IMR-90 (cell line): ENCODE data around the gene MSH3. TPM values are rescaled to one million over a fixed set of nuclear protein-coding genes. Genes with fewer than 3 reads are reported as not detected.
A peak's percentile ranks its signal among the peaks of the same experiment; 100 is the strongest.

ENCODE experiments used
- ATAC-seq: fragments of 200-7000 bp; cut with Tn5 transposase; 2 replicates; pipeline ENCODE4 v1.9.1; 2020; ENCODE audit warnings: low read depth, mild to moderate bottlenecking, moderate library complexity
- BruUV-seq: library from RNA; stranded (reverse); fragments of 400-500 nt; replicated peaks from 2 replicates; lab custom pipeline; 2021; lab: Mats Ljungman, UMichigan
- CTCF ChIA-PET: fragments of 300-600 bp; formaldehyde crosslinking; extraction: SDS; loops from one replicate; lab custom pipeline; 2021; ENCODE audit warnings: antibody characterized with exemption; lab: Yijun Ruan, JAX
- POLR2A ChIA-PET: fragments of 300-600 bp; sonication (Branson Sonifier 250); formaldehyde crosslinking; loops from one replicate; lab custom pipeline; 2022; ENCODE audit warnings: antibody characterized with exemption; ENCODE audit not compliant: unreplicated experiment; lab: Charles Lee
- DNase-seq: peaks from one replicate; pipeline ENCODE4 v3.0.0; 2013
- H2AFZ ChIP-seq: replicated peaks from 2 replicates; pipeline ENCODE3; 2013; ENCODE audit warnings: low read length, mild to moderate bottlenecking; ENCODE audit not compliant: poor library complexity
- H2AK5ac ChIP-seq: 2 replicates; pipeline ENCODE4 v1.6.1; 2013; ENCODE audit warnings: low read depth, low read length, inconsistent platforms
- H2AK9ac ChIP-seq: replicated peaks from 2 replicates; pipeline ENCODE3; 2013; ENCODE audit warnings: mild to moderate bottlenecking, low read depth, low read length, moderate library complexity; ENCODE audit not compliant: poor library complexity
- H2BK120ac ChIP-seq: 2 replicates; pipeline ENCODE4 v1.6.1; 2013; ENCODE audit warnings: low read depth, low read length, inconsistent platforms
- H2BK15ac ChIP-seq: 3 replicates; pipeline ENCODE4 v1.6.1; 2013; ENCODE audit warnings: low read depth, low read length, inconsistent platforms
- H2BK20ac ChIP-seq: 2 replicates; pipeline ENCODE4 v1.6.1; 2013; ENCODE audit warnings: low read depth, mild to moderate bottlenecking, inconsistent platforms, low read length, moderate library complexity
- H2BK5ac ChIP-seq: 2 replicates; pipeline ENCODE4 v1.6.1; 2013; ENCODE audit warnings: mild to moderate bottlenecking, low read depth, low read length, inconsistent platforms; ENCODE audit not compliant: poor library complexity, severe bottlenecking
- H3K14ac ChIP-seq: replicated peaks from 2 replicates; pipeline ENCODE4 v1.6.1; 2013; ENCODE audit warnings: low read depth, low read length, inconsistent platforms
- H3K18ac ChIP-seq: 2 replicates; pipeline ENCODE4 v1.6.1; 2013; ENCODE audit warnings: low read depth, low read length, control low read depth
- H3K23ac ChIP-seq: 2 replicates; pipeline ENCODE4 v1.6.1; 2013; ENCODE audit warnings: low read depth, low read length, inconsistent platforms
- H3K27ac ChIP-seq: 2 replicates; pipeline ENCODE4 v1.5.1; 2013; ENCODE audit warnings: mild to moderate bottlenecking, control low read depth, low read length; ENCODE audit not compliant: insufficient read depth
- H3K27me3 ChIP-seq: 2 replicates; pipeline ENCODE4 v1.6.1; 2013; ENCODE audit warnings: low read length; ENCODE audit not compliant: control insufficient read depth, insufficient read depth
- H3K36me3 ChIP-seq: 2 replicates; pipeline ENCODE4 v1.6.1; 2013; ENCODE audit warnings: low read length, mixed read lengths; ENCODE audit not compliant: control insufficient read depth, insufficient read depth
- H3K4ac ChIP-seq: 2 replicates; pipeline ENCODE4 v1.6.1; 2013; ENCODE audit warnings: low read depth, low read length, inconsistent platforms
- H3K4me1 ChIP-seq: 2 replicates; pipeline ENCODE4 v1.6.1; 2013; ENCODE audit warnings: low read length, mixed read lengths; ENCODE audit not compliant: control insufficient read depth, insufficient read depth
- H3K4me2 ChIP-seq: 2 replicates; pipeline ENCODE4 v1.6.1; 2013; ENCODE audit warnings: low read depth, mild to moderate bottlenecking, control low read depth, low read length, moderate library complexity
- H3K4me3 ChIP-seq: 2 replicates; pipeline ENCODE4 v1.5.1; 2013; ENCODE audit warnings: low read depth, mild to moderate bottlenecking, control low read depth, low read length, moderate library complexity; ENCODE audit not compliant: insufficient read depth
- H3K56ac ChIP-seq: 2 replicates; pipeline ENCODE4 v1.6.1; 2013; ENCODE audit warnings: low read length, inconsistent platforms; ENCODE audit not compliant: insufficient read depth; ENCODE audit errors: extremely low read depth
- H3K79me1 ChIP-seq, 2 experiments: 2 replicates each; pipeline ENCODE4 v1.6.1; 2013; ENCODE audit warnings: low read length in 2 of 2, inconsistent platforms in 1 of 2, low read depth in 1 of 2
- H3K9ac ChIP-seq: 2 replicates; pipeline ENCODE4 v1.6.1; 2013; ENCODE audit warnings: low read depth, low read length, control low read depth
- H3K9me1 ChIP-seq: 2 replicates; pipeline ENCODE4 v1.6.1; 2013; ENCODE audit warnings: low read length, inconsistent platforms; ENCODE audit not compliant: insufficient read depth
- H3K9me3 ChIP-seq: 2 replicates; pipeline ENCODE4 v1.6.1; 2013; ENCODE audit warnings: low read length; ENCODE audit not compliant: control insufficient read depth, insufficient read depth
- H4K20me1 ChIP-seq: 2 replicates; pipeline ENCODE4 v1.6.1; 2013; ENCODE audit warnings: low read length, inconsistent platforms; ENCODE audit not compliant: insufficient read depth
- H4K5ac ChIP-seq: 2 replicates; pipeline ENCODE4 v1.6.1; 2013; ENCODE audit warnings: mild to moderate bottlenecking, low read depth, low read length, control low read depth
- H4K8ac ChIP-seq, 2 experiments: 2 replicates each; pipeline ENCODE4 v1.6.1; 2013; ENCODE audit warnings: low read depth in 2 of 2, low read length in 2 of 2, control low read depth in 1 of 2, inconsistent platforms in 1 of 2
- H4K91ac ChIP-seq: 2 replicates; pipeline ENCODE4 v1.6.1; 2013; ENCODE audit warnings: low read depth, low read length, inconsistent platforms; ENCODE audit not compliant: insufficient read depth
- NFE2L2 ChIP-seq: fragments of 150-350 bp; IDR thresholded peaks from 2 replicates; pipeline ENCODE4 v1.6.1; 2016; ENCODE audit warnings: low read depth, mild to moderate bottlenecking, low read length
- RAD21 ChIP-seq: IDR thresholded peaks from 2 replicates; pipeline ENCODE4 v1.6.1; 2012; ENCODE audit warnings: low read length, improper control_type of control experiment
- WGBS, 2 experiments: methylation state at CpG; one replicate each; pipeline versions ENCODE4 v1.1.5 to v1.1.7; 2013; ENCODE audit warnings: missing lambda C conversion rate in 2 of 2; ENCODE audit not compliant: insufficient read length in 1 of 2; ENCODE audit errors: extremely low coverage in 2 of 2; 5-methylcytosine and 5-hydroxymethylcytosine counted together
- dilution Hi-C: fragments of 300-500 bp; cut with HindIII; formaldehyde crosslinking; loops from one replicate; pipeline ENCODE4 v1.14.3; 2018; ENCODE audit warnings: low sequenced_read_pairs; ENCODE audit not compliant: unreplicated experiment
- in situ Hi-C: fragments of 300-500 bp; cut with MboI; formaldehyde crosslinking; loops from 3 replicates; pipeline ENCODE4 v1.14.3; 2019; ENCODE audit warnings: low sequenced_read_pairs, inconsistent platforms, mixed read lengths
- intact Hi-C: fragments of 100-400 bp; cut with micrococcal nuclease; formaldehyde crosslinking; loops from 2 replicates; pipeline ENCODE4 v1.10.0; 2022
- polyA plus RNA-seq, 3 experiments: library from polyadenylated mRNA; depleted of rRNA; stranded (reverse); fragments of >200 nt; gene quantifications; 2 replicates each; pipeline ENCODE4 v1.2.3, GENCODE V29; 2012; ENCODE audit warnings: low replicate concordance in 1 of 3
- total RNA-seq: library from RNA; depleted of rRNA; stranded (reverse); fragments of >200 nt; gene quantifications from 2 replicates; pipeline ENCODE4 v1.2.3, GENCODE V29; 2012

The MSH3 gene
- total and polyA plus RNA-seq, 2 of the 4 experiments (the other 2 are of a cell fraction), result 4.6 to 13.3 TPM

DNA sequence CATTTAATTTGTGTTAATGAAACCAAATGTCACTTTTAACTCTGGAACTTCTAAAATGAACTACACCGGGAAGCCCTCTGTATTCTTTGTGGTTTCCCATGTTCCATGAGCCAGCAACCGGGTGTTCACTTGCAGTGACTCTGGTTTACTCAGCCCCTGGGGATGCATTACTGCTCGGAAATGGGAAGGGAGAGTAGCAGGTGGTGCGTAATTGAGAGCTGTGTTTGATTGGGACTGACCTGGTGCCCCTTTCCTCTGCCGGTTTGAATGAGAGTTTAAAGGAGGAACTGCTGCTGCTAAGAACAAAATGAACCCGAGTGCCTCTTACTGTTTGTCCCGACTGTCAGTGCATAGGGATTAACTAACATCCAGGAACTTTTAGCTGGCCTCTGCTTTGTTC lies 100.4 kb downstream of the MSH3 start:
- H3K9me1 ChIP-seq, result peaks cover 2% of the 10 kb centered on the region; the same call in 1 of the 2 replicates
- peak overlapping the region; percentile 47 for H2AFZ ChIP-seq
- no peak overlapping the region for H4K8ac ChIP-seq
- intact Hi-C loops (no loop called here), dilution Hi-C loops (no loop called here), in situ Hi-C loops (no loop called here)
- WGBS, 2 experiments, result 64% methylated on average over 2 of the region's 7 CpGs; no CpG with 5 or more reads in 1 of the 2 experiments
- H2BK5ac ChIP-seq, result no peak overlapping the region
- H3K27ac ChIP-seq, result no peak overlapping the region
- BruUV-seq, result no TSS peak
- H3K56ac ChIP-seq, result no peak overlapping the region
- no peak overlapping the region for H2AK5ac ChIP-seq
- DNase-seq, result peak; percentile 3
- TF ChIP-seq RAD21 (no peak), NFE2L2 (no peak)
- no peak overlapping the region for H2BK120ac ChIP-seq
- peak overlapping the region; percentile 56; the same call in 1 of the 2 replicates for H3K23ac ChIP-seq
- CTCF ChIA-PET, result no interaction called here
- no peaks in the 10 kb centered on the region for H3K79me1 ChIP-seq
- H3K4me2 ChIP-seq, result no peak overlapping the region
- H2AK9ac ChIP-seq, result no peak overlapping the region
- no peak overlapping the region for H2BK15ac ChIP-seq
- no peak overlapping the region for H3K4ac ChIP-seq
- no peak overlapping the region for H3K18ac ChIP-seq
- no peaks in the 10 kb centered on the region for H3K9me3 ChIP-seq
- POLR2A ChIA-PET, result no interaction called here
- no peak overlapping the region for H2BK20ac ChIP-seq
- no peak for ATAC-seq
- no peak overlapping the region for H3K9ac ChIP-seq
- no peak overlapping the region for H4K5ac ChIP-seq
- no peak overlapping the region for H4K91ac ChIP-seq
- no peak overlapping the region for H3K4me3 ChIP-seq
- peaks cover 2% of the 10 kb centered on the region; the same call in 1 of the 2 replicates for H3K36me3 ChIP-seq
- no peaks in the 10 kb centered on the region for H3K27me3 ChIP-seq
- H4K20me1 ChIP-seq, result no peaks in the 10 kb centered on the region
- H3K4me1 ChIP-seq, result 0 out of 2 replicates have a peak, but pooled peaks cover 2% of the 10 kb centered on the region
- H3K14ac ChIP-seq, result no peak overlapping the region
